ENCODE results near the gene CDRT4. TPM values are rescaled to one million over a fixed set of nuclear protein-coding genes. Genes with fewer than 3 reads are reported as not detected.

Gene CDRT4
- total RNA-seq, 1 experiment from 2014 or later: 0.53 TPM

- DNase-seq (ENCODE audit: low read depth): no peak
Observed at GRCh38 chr17:15397620-15398019, 69.8 kb downstream of the CDRT4 start.

GRCh38 chr17:15395091-15395490 lies 72.3 kb downstream of the CDRT4 start:
- no peak for DNase-seq (ENCODE audit: low read depth)

- DNase-seq (ENCODE audit: low read depth): no peak
Observed at GRCh38 chr17:15393414-15393813, 74.0 kb downstream of the CDRT4 start.

- peak; percentile 97 for DNase-seq (ENCODE audit: low read depth)
Observed at GRCh38 chr17:15392326-15392741, 75.1 kb downstream of the CDRT4 start.

- DNase-seq (ENCODE audit: low read depth): no peak
Observed at GRCh38 chr17:15388356-15389041, 78.9 kb downstream of the CDRT4 start.

GRCh38 chr17:15386083-15386482 lies 81.3 kb downstream of the CDRT4 start:
- no peak for DNase-seq (ENCODE audit: low read depth)

Other genes with a start within 250 kb of the CDRT4 start
- 20.8 and 23.6 TPM in 2 replicates for gene PMP22, start 202.3 kb downstream of the CDRT4 start, total RNA-seq (2014; rRNA removed; shearing (Covaris generic))
- not detected in 2 replicates for gene TEKT3, start 126.0 kb downstream of the CDRT4 start, total RNA-seq (2014; rRNA removed; shearing (Covaris generic))
- 4.8 and 5.9 TPM in 2 replicates for gene TVP23C, start 95.9 kb upstream of the CDRT4 start, total RNA-seq (2014; rRNA removed; shearing (Covaris generic))
- gene FBXW10B, start 152.1 kb upstream of the CDRT4 start, total RNA-seq (2014; rRNA removed; shearing (Covaris generic)): 0.43 and 0.47 TPM in 2 replicates
- 37.4 and 45.9 TPM in 2 replicates for gene TRIM16, start 216.7 kb upstream of the CDRT4 start, total RNA-seq (2014; rRNA removed; shearing (Covaris generic))
- 22.5 and 25.1 TPM in 2 replicates for gene ZNF286A, start 232.1 kb upstream of the CDRT4 start, total RNA-seq (2014; rRNA removed; shearing (Covaris generic))